A549 (cell line): ENCODE data around the gene BCL2. TPM values are rescaled to one million over a fixed set of nuclear protein-coding genes. Genes with fewer than 3 reads are reported as not detected.

Experiments used
- ATAC-seq, 2 experiments: fragments of 200-7000 bp in 1 of 2; fragments of >200 bp in 1 of 2; cut with Nextera tagmentation in 1 of 2; cut with Tn5 transposase in 1 of 2; 3 replicates each; pipeline versions ENCODE4 v1.8.0 to v1.9.1; 2018 to 2020; ENCODE audit warnings: mild to moderate bottlenecking in 1 of 2, moderate library complexity in 1 of 2
- CTCF ChIA-PET: fragments of 300-600 bp; sonication (Branson Sonifier 250); formaldehyde crosslinking; extraction: SDS; loops from one replicate; lab custom pipeline; 2021; ENCODE audit warnings: antibody characterized with exemption, inconsistent platforms; lab: Yijun Ruan, JAX
- POLR2A ChIA-PET: fragments of 350-600 bp; formaldehyde crosslinking; extraction: SDS; loops from one replicate; lab custom pipeline; 2021; ENCODE audit warnings: antibody characterized with exemption, inconsistent platforms; lab: Yijun Ruan, JAX
- DNase-seq, 2 experiments: peaks; one replicate each; pipeline versions ENCODE4 v3.0.0 to v3.0.0-alpha.2; 2011 to 2016; ENCODE audit warnings: low read depth in 1 of 2, low spot score in 1 of 2
- FAIRE-seq: peaks from 2 replicates; lab custom pipeline; 2011; peaks lifted over from hg19 to GRCh38; lab: Jason Lieb, UNC
- H3K27ac ChIP-seq, 2 experiments: fragments of >200 bp; sonication (Bioruptor Twin); formaldehyde crosslinking; 3 replicates each; pipeline ENCODE4 v1.5.1; 2016 to 2017
- H3K4me1 ChIP-seq: fragments of >200 bp; sonication (Bioruptor Twin); formaldehyde crosslinking; 3 replicates; pipeline ENCODE4 v1.6.1; 2016
- H3K4me2 ChIP-seq: fragments of >200 bp; sonication (Bioruptor Twin); formaldehyde crosslinking; 3 replicates; pipeline ENCODE4 v1.6.1; 2016
- H3K4me3 ChIP-seq: fragments of >200 bp; sonication (Bioruptor Twin); formaldehyde crosslinking; 3 replicates; pipeline ENCODE4 v1.5.1; 2016
- H3K9me3 ChIP-seq: fragments of >200 bp; sonication (Bioruptor Twin); formaldehyde crosslinking; 3 replicates; pipeline ENCODE4 v1.6.1; 2016
- CEBPB ChIP-seq, 2 experiments: fragments of >200 bp in 1 of 2; sonication (Bioruptor Twin) in 1 of 2; formaldehyde crosslinking in 1 of 2; IDR thresholded peaks; 2 replicates each; pipeline ENCODE4 v1.6.1; 2012 to 2016
- EHF ChIP-seq: fragments of 250-450 bp; sonication (Bioruptor Pico); IDR thresholded peaks from 2 replicates; pipeline ENCODE4 v1.5.0; 2020; ENCODE audit warnings: mild to moderate bottlenecking
- EHMT2 ChIP-seq: fragments of 200-600 bp; sonication (generic); IDR thresholded peaks from 2 replicates; pipeline ENCODE4 v1.6.1; 2016; ENCODE audit warnings: antibody characterized with exemption, low read depth, mild to moderate bottlenecking, moderate library complexity
- ESRRA ChIP-seq: fragments of 150-350 bp; IDR thresholded peaks from 2 replicates; pipeline ENCODE4 v1.6.1; 2014; ENCODE audit warnings: mild to moderate bottlenecking, low read length, borderline replicate concordance
- GATA3 ChIP-seq: IDR thresholded peaks from 2 replicates; pipeline ENCODE4 v1.6.1; 2012; ENCODE audit warnings: borderline replicate concordance
- HDAC2 ChIP-seq: fragments of 200-600 bp; sonication (generic); IDR thresholded peaks from 2 replicates; pipeline ENCODE4 v1.6.1; 2016
- HEYL ChIP-seq: fragments of 250-450 bp; sonication (Bioruptor Pico); IDR thresholded peaks from 2 replicates; pipeline ENCODE4 v1.8.0; 2021; ENCODE audit warnings: mild to moderate bottlenecking, moderate library complexity
- HOXB13 ChIP-seq: fragments of 250-450 bp; sonication (Bioruptor Pico); IDR thresholded peaks from 2 replicates; pipeline ENCODE4 v1.5.0; 2020; ENCODE audit warnings: low read depth, mild to moderate bottlenecking, moderate library complexity
- JUNB ChIP-seq: fragments of >200 bp; sonication (Bioruptor Twin); formaldehyde crosslinking; IDR thresholded peaks from 2 replicates; pipeline ENCODE4 v1.6.1; 2016
- KDM1A ChIP-seq: fragments of 200-600 bp; sonication (generic); IDR thresholded peaks from 2 replicates; pipeline ENCODE4 v1.6.1; 2016; ENCODE audit warnings: low read depth, mild to moderate bottlenecking
- KDM5A ChIP-seq: fragments of 200-600 bp; sonication (generic); IDR thresholded peaks from 2 replicates; pipeline ENCODE4 v1.6.1; 2016; ENCODE audit warnings: antibody characterized with exemption, mild to moderate bottlenecking
- MYC ChIP-seq: IDR thresholded peaks from 2 replicates; pipeline ENCODE4 v1.6.1; 2012; ENCODE audit warnings: mild to moderate bottlenecking, inconsistent platforms, low read length, improper control_type of control experiment, borderline replicate concordance
- NR3C1 ChIP-seq: fragments of >200 bp; sonication (Bioruptor Twin); formaldehyde crosslinking; IDR thresholded peaks from 3 replicates; pipeline ENCODE4 v1.6.1; 2017
- POLR2A ChIP-seq: IDR thresholded peaks from 2 replicates; pipeline ENCODE4 v1.6.1; 2012; ENCODE audit warnings: mild to moderate bottlenecking, low read length
- RAD21 ChIP-seq, 2 experiments: fragments of >200 bp in 1 of 2; sonication (Bioruptor Twin) in 1 of 2; formaldehyde crosslinking in 1 of 2; IDR thresholded peaks in 1 of 2; conservative IDR thresholded peaks in 1 of 2; 2 replicates in 1 of 2; 3 replicates in 1 of 2; pipeline ENCODE4 v1.6.1; 2012 to 2018; ENCODE audit warnings: inconsistent platforms in 1 of 2
- RARB ChIP-seq: fragments of 250-450 bp; sonication (Bioruptor Pico); IDR thresholded peaks from 2 replicates; pipeline ENCODE4 v1.8.0; 2021; ENCODE audit warnings: mild to moderate bottlenecking, moderate library complexity
- RCOR1 ChIP-seq: fragments of 150-350 bp; IDR thresholded peaks from 2 replicates; pipeline ENCODE4 v1.6.1; 2014; ENCODE audit warnings: antibody characterized with exemption, low read length, low read depth
- RFX5 ChIP-seq: fragments of 450-650 bp; IDR thresholded peaks from 2 replicates; pipeline ENCODE4 v1.7.1; 2014; ENCODE audit warnings: antibody characterized with exemption, mild to moderate bottlenecking, moderate library complexity
- RNF2 ChIP-seq: fragments of 200-600 bp; sonication (generic); IDR thresholded peaks from 2 replicates; pipeline ENCODE4 v1.6.1; 2016; ENCODE audit warnings: low read depth, mild to moderate bottlenecking, antibody characterized with exemption, moderate library complexity, borderline replicate concordance
- SMC3 ChIP-seq: fragments of >200 bp; sonication (Bioruptor Twin); formaldehyde crosslinking; IDR thresholded peaks from 3 replicates; pipeline ENCODE4 v1.6.1; 2018; ENCODE audit warnings: inconsistent platforms
- SREBF2 ChIP-seq: fragments of 450-650 bp; IDR thresholded peaks from 2 replicates; pipeline ENCODE4 v1.6.1; 2014; ENCODE audit warnings: mild to moderate bottlenecking, moderate library complexity
- TFCP2L1 ChIP-seq: fragments of 250-450 bp; sonication (Bioruptor Pico); IDR thresholded peaks from 2 replicates; pipeline ENCODE4 v1.5.0; 2021; ENCODE audit warnings: mild to moderate bottlenecking
- USF2 ChIP-seq: fragments of 450-650 bp; IDR thresholded peaks from 2 replicates; pipeline ENCODE4 v1.6.1; 2014; ENCODE audit warnings: antibody characterized with exemption
- ZFP36 ChIP-seq: fragments of 450-650 bp; IDR thresholded peaks from 2 replicates; pipeline ENCODE4 v1.6.1; 2014; ENCODE audit warnings: borderline replicate concordance; ENCODE audit not compliant: partially characterized antibody
- ZNF302 ChIP-seq: fragments of 250-450 bp; sonication (Bioruptor Pico); IDR thresholded peaks from 2 replicates; pipeline ENCODE4 v1.9.0; 2021; ENCODE audit warnings: inconsistent platforms, mild to moderate bottlenecking, moderate library complexity
- WGBS: methylation state at CpG from one replicate; pipeline ENCODE4 v1.1.6; 2017; ENCODE audit errors: missing lambda C conversion rate; 5-methylcytosine and 5-hydroxymethylcytosine counted together
- polyA plus RNA-seq, 4 experiments: library from polyadenylated mRNA; depleted of rRNA in 3 of 4; stranded (reverse); fragments of >200 nt; fragmentation: RNase III in 1 of 4; extraction: RNeasy Plus Mini Kit Qiagen cat#74134 plus additional on column Dnase treatment in 1 of 4; gene quantifications; 2 replicates in 3 of 4; 3 replicates in 1 of 4; pipeline ENCODE4 v1.2.3, GENCODE V29; 2011 to 2017

Gene BCL2
- polyA plus RNA-seq, 2 of the 4 experiments (the other 2 are of a cell fraction), result 0.50 to 0.61 TPM

- no peaks in the 10 kb centered on the region for H3K4me1 ChIP-seq
- H3K9me3 ChIP-seq, result no peaks in the 10 kb centered on the region
- DNase-seq (no peak), FAIRE-seq (no peak), ATAC-seq (no peak)
- H3K27ac ChIP-seq, result no peak overlapping the region
- ChIA-PET CTCF (no interaction called here), POLR2A (no interaction called here)
- no peak overlapping the region for H3K4me3 ChIP-seq
- 42% methylated on average over 10 of the region's 10 CpGs for WGBS
- TF ChIP-seq RARB (CRISPR knock-in tag) (no peak), CEBPB (IDR thresholded peaks at IDR 0.05) (no peak), POLR2A (no peak), RFX5 (no peak), RNF2 (no peak), RCOR1 (no peak), ESRRA (no peak), KDM1A (no peak), HDAC2 (no peak), EHMT2 (no peak), HOXB13 (CRISPR knock-in tag) (no peak), USF2 (no peak), EHF (CRISPR knock-in tag) (no peak), ZFP36 (no peak), HEYL (CRISPR knock-in tag) (no peak), SREBF2 (no peak)
- no peak overlapping the region for H3K4me2 ChIP-seq
Observed at GRCh38 chr18:63259567-63260379, 59.8 kb downstream of the BCL2 start.

- ChIA-PET CTCF (no interaction called here), POLR2A (no interaction called here)
- Histone ChIP-seq H3K4me1 (no peaks in the 10 kb centered on the region), H3K27ac (no peak overlapping the region), H3K9me3 (no peaks in the 10 kb centered on the region), H3K4me3 (no peak overlapping the region), H3K4me2 (no peak overlapping the region)
- no peak for TF ChIP-seq NR3C1
- TF ChIP-seq KDM5A, result no peak
- TF ChIP-seq RAD21 (conservative IDR thresholded peaks at IDR 0.05 in 1 of 2, IDR thresholded peaks at IDR 0.05 in 1 of 2), result no peak
- TF ChIP-seq JUNB, result no peak
- no peak for TF ChIP-seq MYC
- no peak for TF ChIP-seq GATA3
- no peak for TF ChIP-seq EHMT2
- no peak for TF ChIP-seq TFCP2L1 (CRISPR knock-in tag)
- no peak for TF ChIP-seq HOXB13 (CRISPR knock-in tag)
- no peak for TF ChIP-seq SMC3
- TF ChIP-seq ZNF302 (CRISPR knock-in tag), result no peak
- no peak for FAIRE-seq
- whole genome bisulfite sequencing, result 51% methylated on average over 16 of the region's 16 CpGs
- no peak for DNase-seq
- ATAC-seq, result no peak
Observed at GRCh38 chr18:63258749-63259566, 60.6 kb downstream of the BCL2 start.
